GM19238 (cell line): ENCODE results near the gene JADE3.
"Not testable (repeated sequence)": the region's sequence is repeated elsewhere in the genome, so short reads cannot be mapped to it uniquely, and the experiment has no call there.

ENCODE experiments used
- DNase-seq: peaks from one replicate; pipeline ENCODE4 v3.0.0; 2011; ENCODE audit warnings: low spot score; ENCODE audit not compliant: insufficient read length

JADE3 gene

GRCh38 chrX:46929439-46930261 is 17.4 kb downstream of the JADE3 start:
- no peak for DNase-seq

GRCh38 chrX:46935295-46935694 is 23.1 kb downstream of the JADE3 start:
- no peak for DNase-seq

DNA sequence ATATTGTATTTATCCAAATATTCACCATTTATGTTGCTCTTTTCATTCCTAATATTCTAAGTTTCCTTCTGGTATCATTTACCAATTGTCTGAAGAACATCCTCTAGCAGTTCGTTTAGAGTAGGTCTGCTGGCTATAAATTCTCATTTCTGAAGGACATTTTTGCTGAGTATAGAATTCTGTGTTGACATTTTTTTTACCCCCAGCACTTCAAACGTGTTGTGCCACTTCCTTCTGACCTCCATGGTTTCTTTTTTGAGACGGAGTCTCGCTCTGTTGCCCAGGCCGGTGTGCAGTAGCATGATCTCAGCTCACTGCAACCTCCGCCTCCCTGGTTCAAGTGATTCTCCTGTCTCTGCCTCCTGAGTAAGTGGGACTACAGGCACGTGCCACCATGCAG is 26.4 kb downstream of the JADE3 start:
- no peak for DNase-seq

DNA sequence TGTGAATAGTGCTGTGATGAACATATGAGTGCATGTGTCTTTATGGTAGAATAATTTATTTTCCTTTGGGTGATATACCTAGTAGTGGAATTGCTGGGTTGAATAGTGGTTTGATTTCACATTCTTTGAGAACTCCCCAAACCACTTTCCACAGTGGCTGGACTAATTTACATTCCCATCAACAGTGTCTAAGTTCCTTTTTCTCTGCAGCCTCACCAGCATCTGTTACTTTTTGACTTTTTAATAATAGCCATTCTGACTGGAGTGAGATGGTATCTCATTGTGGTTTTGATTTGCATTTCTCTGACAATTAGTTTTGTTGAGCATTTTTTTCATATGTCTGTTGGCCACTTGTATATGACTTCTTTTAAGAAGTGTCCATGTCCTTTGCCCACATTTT is 29.1 kb downstream of the JADE3 start:
- DNase-seq = no peak

DNA sequence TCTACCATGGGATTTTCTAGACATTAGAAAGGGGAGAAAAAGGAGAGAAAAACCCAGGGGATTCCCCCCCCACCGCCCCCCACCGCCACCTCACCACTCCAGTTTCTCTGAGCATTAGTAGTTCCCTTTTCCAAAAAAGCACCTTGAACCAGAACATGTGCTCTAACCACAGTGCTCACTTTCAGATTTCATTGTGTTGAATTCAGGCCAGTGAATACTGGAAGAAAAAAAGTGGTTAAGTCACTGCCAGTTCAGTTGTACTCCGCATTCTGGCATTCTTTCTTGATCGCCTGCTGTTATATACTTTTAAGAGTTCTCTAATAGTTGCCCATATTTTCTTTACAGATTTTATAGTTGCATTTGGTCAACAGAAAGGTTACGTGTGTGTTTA is 40.9 kb downstream of the JADE3 start:
- no peak for DNase-seq

DNA sequence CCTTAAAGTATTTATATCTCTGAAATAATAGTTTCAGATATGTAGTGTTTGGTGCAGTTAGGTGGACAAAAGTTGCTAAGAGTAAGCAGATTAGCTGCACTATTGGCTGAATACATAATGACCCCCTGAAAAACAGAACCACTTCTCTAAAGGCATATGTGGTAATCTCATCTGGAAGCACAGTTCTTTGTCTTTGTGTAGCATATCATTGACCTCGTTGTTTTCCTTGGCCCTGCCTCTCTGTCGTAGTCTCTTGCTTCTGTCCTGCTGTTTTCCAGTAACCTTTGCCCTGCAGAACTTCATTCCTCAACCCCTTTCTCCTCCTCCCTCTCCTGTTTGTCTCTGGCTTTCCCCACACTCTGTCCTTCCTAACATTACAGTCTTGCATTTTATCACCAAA is 41.4 kb downstream of the JADE3 start:
- no peak for DNase-seq

GRCh38 chrX:46954716-46955115 is 42.5 kb downstream of the JADE3 start:
- DNase-seq = no peak

DNA sequence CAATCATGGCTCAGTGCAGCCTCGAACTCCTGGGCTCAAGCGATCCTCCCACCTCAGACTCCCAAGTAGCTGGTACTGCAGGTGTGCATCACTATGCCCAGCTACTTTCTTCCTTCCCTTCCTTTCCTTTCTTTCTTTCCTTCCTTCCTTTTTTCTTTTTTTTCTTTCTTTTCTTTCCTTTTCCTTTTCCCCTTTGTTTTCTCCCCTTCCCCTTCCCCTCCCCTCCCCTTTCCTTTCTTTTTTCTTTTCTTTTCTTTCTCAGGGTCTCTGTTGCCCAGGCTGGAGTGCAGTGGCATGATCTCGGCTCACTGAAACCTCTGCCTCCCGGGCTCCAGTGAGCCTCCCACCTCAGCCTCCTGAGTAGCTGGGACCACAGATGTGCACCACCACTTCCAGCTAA is 44.4 kb downstream of the JADE3 start:
- not testable (repeated sequence) for DNase-seq

- DNase-seq = no peak
Observed at GRCh38 chrX:46957297-46957696, 45.1 kb downstream of the JADE3 start.

GRCh38 chrX:46959101-46959500 is 46.9 kb downstream of the JADE3 start:
- no peak for DNase-seq

DNA sequence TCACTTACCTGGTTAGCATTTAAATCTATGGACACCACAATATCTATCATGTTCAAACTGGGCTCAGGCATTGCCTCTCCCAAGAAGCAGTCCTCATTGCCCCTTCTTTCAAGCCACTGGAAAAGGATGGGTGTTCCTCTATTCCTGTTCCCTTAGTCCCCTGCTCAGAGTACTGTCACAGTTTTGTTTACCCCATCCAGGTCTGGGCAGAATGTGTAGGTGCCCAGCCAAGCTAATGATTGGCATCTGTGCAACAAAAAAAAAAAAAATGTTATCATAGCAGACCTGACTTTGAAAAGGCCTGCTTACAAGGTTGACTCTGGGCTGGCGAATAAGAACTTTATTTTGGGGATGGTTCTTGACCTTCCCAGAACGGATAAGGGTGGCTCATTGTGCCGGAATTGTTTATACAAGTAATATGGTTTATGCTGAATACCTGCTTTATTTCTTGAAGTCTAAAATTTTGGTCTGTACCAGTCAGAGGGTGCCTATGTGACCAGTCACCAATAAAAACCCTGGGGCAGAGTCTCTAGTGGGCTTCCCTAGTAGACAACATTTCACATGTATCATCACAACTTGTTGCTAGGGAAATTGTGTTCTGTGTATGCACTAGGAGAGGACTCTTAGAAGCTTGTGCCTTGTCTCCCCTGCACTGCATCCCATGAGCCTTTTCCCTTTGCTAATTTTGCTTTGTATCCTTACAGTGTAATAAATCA is 47.9 kb downstream of the JADE3 start:
- DNase-seq = no peak

DNA sequence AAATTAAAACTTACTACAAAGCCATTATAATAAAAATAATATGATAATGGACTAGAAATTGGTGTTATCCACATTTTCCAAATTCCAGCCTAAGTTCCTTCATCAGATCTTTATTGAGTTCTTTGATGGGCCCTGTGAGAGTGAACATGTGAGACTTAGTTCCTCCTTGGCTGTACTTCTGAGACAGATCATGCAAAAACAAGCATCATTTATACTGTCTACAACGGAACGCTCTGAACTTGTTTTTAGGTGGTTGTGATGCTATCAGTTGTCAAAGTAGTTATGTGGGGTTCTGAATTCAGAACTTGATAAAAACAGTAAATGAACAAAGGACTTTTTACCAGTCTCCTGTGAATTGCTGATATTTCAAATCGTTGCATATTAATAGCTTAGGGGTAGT is 48.9 kb downstream of the JADE3 start:
- DNase-seq = no peak

DNA sequence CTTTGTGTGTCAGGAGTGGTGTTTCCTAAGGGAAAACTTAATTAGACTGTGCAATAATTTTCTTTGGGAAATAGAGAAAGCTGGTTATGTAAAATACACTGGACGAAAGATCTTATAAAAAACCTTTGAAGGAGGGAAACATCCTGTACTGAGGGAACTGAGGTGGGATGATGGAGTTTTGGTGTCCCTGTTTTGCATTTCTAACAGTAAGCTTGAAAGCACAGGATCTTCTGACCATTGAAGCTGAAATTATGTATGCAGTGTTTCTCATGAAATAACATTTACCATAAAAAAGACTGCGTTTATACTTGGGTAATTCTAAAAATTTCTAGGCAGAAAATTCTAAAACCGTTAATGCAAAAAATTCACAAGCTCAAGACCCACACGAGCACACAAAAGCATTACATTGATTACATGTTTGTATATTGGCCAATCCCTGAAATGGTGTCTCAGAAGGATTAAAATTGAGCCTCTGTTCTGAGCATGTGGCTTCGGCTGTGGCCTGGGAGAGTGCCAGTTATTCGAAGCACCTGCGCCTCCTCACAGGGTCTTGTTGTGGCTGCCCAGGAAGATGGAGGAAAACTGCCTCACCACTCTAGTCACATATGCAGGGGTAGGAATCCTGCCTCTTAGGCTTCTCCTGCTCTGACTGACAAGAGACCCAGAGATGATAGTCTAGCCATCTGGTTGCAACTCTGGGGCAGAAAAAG is 49.5 kb downstream of the JADE3 start:
- no peak for DNase-seq

DNA sequence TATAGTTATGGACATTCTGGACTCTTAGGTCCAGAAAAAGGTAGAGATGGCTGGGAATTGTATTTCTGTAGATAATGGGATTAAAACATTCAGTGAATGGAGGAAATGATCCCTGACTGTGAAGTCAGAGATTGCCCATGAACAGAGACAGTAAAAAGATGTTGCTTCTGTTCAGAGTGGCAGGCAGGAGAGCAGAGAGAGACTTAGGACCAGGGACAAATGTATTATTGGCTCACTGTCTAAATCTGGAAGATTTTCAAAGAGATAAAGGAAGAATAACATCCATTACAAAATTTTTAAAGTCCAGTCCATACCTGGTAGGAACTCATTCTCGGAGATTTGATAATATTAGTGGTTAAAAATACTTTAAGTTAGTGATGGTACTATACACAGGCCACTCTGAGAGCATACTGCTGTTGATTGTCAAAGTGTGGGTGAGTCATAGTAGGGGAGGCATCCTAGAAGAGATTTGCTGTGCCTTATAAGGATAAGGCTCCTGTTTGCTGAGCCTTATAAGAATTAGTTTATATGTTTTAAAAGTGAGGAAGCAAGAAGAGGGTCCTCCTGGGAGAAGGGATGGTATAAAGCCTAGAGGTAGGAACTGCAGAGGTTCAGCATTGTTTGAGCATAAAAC is 53.0 kb downstream of the JADE3 start:
- no peak for DNase-seq

- DNase-seq = no peak
Observed at GRCh38 chrX:46967547-46967946, 55.3 kb downstream of the JADE3 start.

DNA sequence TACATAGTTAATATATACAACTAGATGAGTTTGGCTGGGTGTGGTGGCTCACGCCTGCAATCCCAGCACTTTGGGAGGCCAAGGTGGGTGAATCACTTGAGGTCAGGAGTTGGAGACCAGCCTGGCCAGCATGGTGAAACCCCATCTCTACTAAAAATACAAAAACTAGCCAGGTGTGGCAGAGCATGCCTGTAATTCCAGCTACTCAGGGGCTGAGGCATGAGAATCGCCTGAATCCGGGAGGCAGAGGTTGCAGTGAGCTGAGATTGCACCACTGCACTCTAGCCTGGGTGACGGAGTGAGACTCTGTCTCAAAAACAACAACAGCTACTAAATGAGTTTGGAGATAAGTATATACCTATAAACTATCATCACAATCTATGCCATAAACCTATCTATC is 64.8 kb downstream of the JADE3 start:
- DNase-seq = not testable (repeated sequence)

GRCh38 chrX:46978341-46979291 is 66.4 kb downstream of the JADE3 start:
- peak; percentile 30 for DNase-seq

GRCh38 chrX:46984705-46985104 is 72.5 kb downstream of the JADE3 start:
- no peak for DNase-seq

- no peak for DNase-seq
Observed at GRCh38 chrX:46989548-46989947, 77.3 kb downstream of the JADE3 start.

DNA sequence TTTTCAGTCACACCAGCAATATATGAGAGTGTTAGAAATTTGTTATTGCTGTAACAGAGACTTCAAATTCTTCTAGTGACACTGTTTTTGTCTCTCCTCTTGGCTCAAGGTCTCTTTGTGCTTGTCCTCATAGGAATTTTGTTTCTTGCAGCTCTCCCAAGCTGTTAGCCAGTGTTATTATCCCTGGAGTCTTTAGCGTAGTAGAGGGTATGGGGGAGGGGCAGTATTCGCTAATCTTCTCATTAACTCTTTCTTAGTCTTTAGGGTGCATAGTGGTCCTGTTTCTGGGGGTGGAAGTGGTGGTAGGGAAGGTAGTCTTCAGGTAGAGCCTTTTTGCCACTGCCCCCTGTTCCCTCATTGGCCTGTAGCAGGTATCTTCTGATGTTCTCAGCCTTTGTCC is 79.4 kb downstream of the JADE3 start:
- DNase-seq = no peak

DNA sequence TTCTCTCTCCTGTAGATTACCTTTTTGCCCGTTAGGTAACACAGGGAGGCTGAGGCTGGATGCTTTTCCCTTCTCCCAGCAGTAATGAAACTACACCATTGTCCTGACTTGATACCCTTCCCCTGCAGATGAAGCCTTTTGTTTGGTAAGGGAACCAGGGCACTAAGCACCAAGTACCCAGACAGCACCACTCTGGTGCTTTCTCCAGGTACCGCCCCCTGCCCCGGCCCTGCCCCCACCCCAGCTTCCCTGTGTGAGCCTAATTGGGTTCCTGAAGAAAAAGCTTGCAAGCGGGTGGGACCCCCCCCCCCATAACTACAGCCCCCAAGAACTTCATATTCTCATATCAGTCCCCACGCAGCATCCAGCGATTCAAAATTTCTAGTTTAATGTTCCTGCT is 79.8 kb downstream of the JADE3 start:
- DNase-seq = no peak
